K562 (cell line): ENCODE results near the gene PFAS.

Experiments
- MAZ ChIP-seq, 2 experiments: fragments of 450-650 bp in 1 of 2; sonication (generic) in 1 of 2; formaldehyde crosslinking; IDR thresholded peaks in 1 of 2; conservative IDR thresholded peaks in 1 of 2; 2 replicates each; pipeline versions ENCODE4 v1.4.0 to v1.5.0; 2020; ENCODE audit warnings: mild to moderate bottlenecking in 1 of 2, missing genetic modification reagents in 1 of 2
- ZBTB40 ChIP-seq, 2 experiments: fragments of 450-650 bp in 1 of 2; sonication (generic) in 1 of 2; formaldehyde crosslinking in 1 of 2; IDR thresholded peaks; 2 replicates each; pipeline versions ENCODE4 v1.7.1 to v1.9.0; 2016 to 2022; ENCODE audit warnings: inconsistent platforms in 1 of 2, mild to moderate bottlenecking in 1 of 2, missing genetic modification reagents in 1 of 2

GRCh38 chr17:8266648-8267479 is 17.8 kb downstream of the PFAS start:
- no peak for TF ChIP-seq MAZ (CRISPR knock-in tag; conservative IDR thresholded peaks at IDR 0.05 in 1 of 2, IDR thresholded peaks at IDR 0.05 in 1 of 2)
- TF ChIP-seq ZBTB40 (IDR thresholded peaks at IDR 0.05) = no peak
- no peak for TF ChIP-seq ZBTB40 (CRISPR knock-in tag; IDR thresholded peaks at IDR 0.05)
